Skeletal muscle tissue (tissue), 4 donors: ENCODE data around the gene TNFRSF12A. TPM values are rescaled to one million over a fixed set of nuclear protein-coding genes. Genes with fewer than 3 reads are reported as not detected.
"Not testable (repeated sequence)": the region's sequence is repeated elsewhere in the genome, so short reads cannot be mapped to it uniquely, and the experiment has no call there.

Source experiments
- H3K27ac ChIP-seq: one replicate; pipeline ENCODE4 v1.7.0; 2013; ENCODE audit warnings: mild to moderate bottlenecking, low read depth, low read length, inconsistent platforms
- H3K27me3 ChIP-seq, 3 donors: one replicate each; pipeline ENCODE4 v1.7.0; 2013; ENCODE audit warnings: low read length in 3 of 3; ENCODE audit not compliant: control insufficient read depth in 3 of 3, insufficient read depth in 3 of 3
- H3K36me3 ChIP-seq, 3 donors: one replicate each; pipeline ENCODE4 v1.7.0; 2013; ENCODE audit warnings: low read length in 3 of 3; ENCODE audit not compliant: control insufficient read depth in 3 of 3, insufficient read depth in 3 of 3
- H3K4me1 ChIP-seq, 3 donors: one replicate each; pipeline ENCODE4 v1.7.0; 2013; ENCODE audit warnings: low read length in 3 of 3, mild to moderate bottlenecking in 3 of 3; ENCODE audit not compliant: control insufficient read depth in 3 of 3, insufficient read depth in 3 of 3
- H3K4me3 ChIP-seq, 3 donors: one replicate each; pipeline ENCODE4 v1.7.0; 2013; ENCODE audit warnings: low read length in 3 of 3
- H3K9ac ChIP-seq, 3 donors: one replicate each; pipeline ENCODE4 v1.7.0; 2013; ENCODE audit warnings: low read length in 3 of 3, mild to moderate bottlenecking in 3 of 3, moderate library complexity in 2 of 3, low read depth in 1 of 3
- H3K9me3 ChIP-seq, 3 donors: one replicate each; pipeline ENCODE4 v1.7.0; 2013; ENCODE audit warnings: low read length in 3 of 3; ENCODE audit not compliant: control insufficient read depth in 3 of 3
- total RNA-seq: library from RNA; depleted of rRNA; stranded (reverse); fragments of >200 nt; gene quantifications from one replicate; pipeline ENCODE4 v1.2.3, GENCODE V29; 2014
- donor health status: Osteomylitis.

Gene TNFRSF12A
- total RNA-seq, 1 donor from 2014 or later, result 28.7 TPM

- Histone ChIP-seq H3K27ac (no peak overlapping the region), H3K9ac (no peak overlapping the region), H3K4me1 (peaks cover 50 to 57% (median 53%) of the 10 kb centered on the region in 3 donors), H3K27me3 (no peaks in the 10 kb centered on the region), H3K36me3 (no peaks in the 10 kb centered on the region), H3K9me3 (no peaks in the 10 kb centered on the region), H3K4me3 (no peak overlapping the region)
Measured at GRCh38 chr16:3062553-3062952, 42.4 kb downstream of the TNFRSF12A start.

GRCh38 chr16:3063625-3064386 is 43.6 kb downstream of the TNFRSF12A start:
- H3K9me3 ChIP-seq, result no peaks in the 10 kb centered on the region
- no peaks in the 10 kb centered on the region for H3K27me3 ChIP-seq
- H3K27ac ChIP-seq, result no peak overlapping the region
- H3K36me3 ChIP-seq, result peaks cover 0 to 6% (median 6%) of the 10 kb centered on the region in 3 donors
- no peak overlapping the region for H3K4me3 ChIP-seq
- H3K9ac ChIP-seq, result peak overlapping the region in 1 of 3 donors; percentile 23
- H3K4me1 ChIP-seq, result peaks cover 46 to 61% (median 56%) of the 10 kb centered on the region in 3 donors

- Histone ChIP-seq H3K4me1 (peaks cover 38 to 53% (median 48%) of the 10 kb centered on the region in 3 donors), H3K9ac (peak within 1 kb of the TSS; percentile 57 to 89 (median 73)), H3K4me3 (peak within 1 kb of the TSS; percentile 24 to 85 (median 84)), H3K36me3 (peaks cover 0 to 11% (median 7%) of the 10 kb centered on the region in 3 donors), H3K27ac (peak within 1 kb of the TSS; percentile 48), H3K9me3 (no peaks in the 10 kb centered on the region), H3K27me3 (no peaks in the 10 kb centered on the region)
Measured at GRCh38 chr16:3065069-3065741, 45.0 kb downstream of the TNFRSF12A start, which contains the start of gene IL32. IL32 (plus strand) TSS chr16:3065640; CDS start chr16:3065812, 172 bp downstream.

GRCh38 chr16:3065742-3066439 is 45.7 kb downstream of the TNFRSF12A start:
- H3K9ac ChIP-seq, result peak overlapping the region; percentile 57 to 89 (median 73)
- H3K27ac ChIP-seq, result peak overlapping the region; percentile 48
- peak overlapping the region; percentile 24 to 85 (median 84) for H3K4me3 ChIP-seq
- peaks cover 31 to 47% (median 42%) of the 10 kb centered on the region in 3 donors for H3K4me1 ChIP-seq
- peaks cover 0 to 11% (median 7%) of the 10 kb centered on the region in 3 donors for H3K36me3 ChIP-seq
- no peaks in the 10 kb centered on the region for H3K27me3 ChIP-seq
- no peaks in the 10 kb centered on the region for H3K9me3 ChIP-seq

- Histone ChIP-seq H3K9ac (peak overlapping the region in 2 of 3 donors; percentile 73 to 89), H3K4me3 (peak overlapping the region; percentile 24 to 85 (median 84)), H3K27ac (no peak overlapping the region)
Measured at GRCh38 chr16:3066440-3066748, 46.2 kb downstream of the TNFRSF12A start.

GRCh38 chr16:3068487-3068886 is 48.3 kb downstream of the TNFRSF12A start:
- H3K27me3 ChIP-seq, result peaks cover 0 to under 1% (median 0%) of the 10 kb centered on the region in 3 donors
- H3K36me3 ChIP-seq, result peaks cover 0 to 11% (median 7%) of the 10 kb centered on the region in 3 donors
- no peak overlapping the region for H3K4me3 ChIP-seq
- peak overlapping the region in 2 of 3 donors; percentile 10 to 16 for H3K9ac ChIP-seq
- H3K27ac ChIP-seq, result no peak overlapping the region
- no peaks in the 10 kb centered on the region for H3K9me3 ChIP-seq
- H3K4me1 ChIP-seq, result peaks cover 22 to 40% (median 33%) of the 10 kb centered on the region in 3 donors

More at GRCh38 chr16:3066440-3066748, 46.2 kb downstream of the TNFRSF12A start:
- Histone ChIP-seq H3K36me3 (peaks cover 0 to 11% (median 7%) of the 10 kb centered on the region in 3 donors), H3K4me1 (peaks cover 27 to 43% (median 40%) of the 10 kb centered on the region in 3 donors), H3K27me3 (no peaks in the 10 kb centered on the region), H3K9me3 (no peaks in the 10 kb centered on the region)

GRCh38 chr16:3069146-3069545 is 49.0 kb downstream of the TNFRSF12A start:
- H3K9me3 ChIP-seq, H3K4me3 ChIP-seq, H3K27ac ChIP-seq, H3K27me3 ChIP-seq, H3K9ac ChIP-seq: not testable (repeated sequence)
- peaks cover 0 to 11% (median 7%) of the 10 kb centered on the region in 3 donors for H3K36me3 ChIP-seq
- peaks cover 26 to 41% (median 33%) of the 10 kb centered on the region in 3 donors for H3K4me1 ChIP-seq

- Histone ChIP-seq H3K36me3 (peaks cover 0 to 11% (median 7%) of the 10 kb centered on the region in 3 donors), H3K4me1 (peaks cover 15 to 32% (median 23%) of the 10 kb centered on the region in 3 donors), H3K27me3 (peaks cover 0 to 4% (median 4%) of the 10 kb centered on the region in 3 donors), H3K4me3 (no peak overlapping the region), H3K9ac (no peak overlapping the region), H3K27ac (no peak overlapping the region), H3K9me3 (no peaks in the 10 kb centered on the region)
Measured at GRCh38 chr16:3070608-3071111, 50.5 kb downstream of the TNFRSF12A start.

- Histone ChIP-seq H3K36me3 (peaks cover 0 to 11% (median 7%) of the 10 kb centered on the region in 3 donors), H3K9me3 (no peaks in the 10 kb centered on the region), H3K4me1 (peaks cover 6 to 22% (median 13%) of the 10 kb centered on the region in 3 donors), H3K4me3 (no peak overlapping the region), H3K9ac (no peak overlapping the region), H3K27ac (no peak overlapping the region), H3K27me3 (peaks cover 0 to 4% (median 4%) of the 10 kb centered on the region in 3 donors)
Measured at GRCh38 chr16:3071655-3072054, 51.5 kb downstream of the TNFRSF12A start.
